Fibroblast of lung (primary cell): Measurements from ENCODE around the gene IDUA. TPM values are rescaled to one million over a fixed set of nuclear protein-coding genes. Genes with fewer than 3 reads are reported as not detected.

Experiments used
- DNase-seq, 2 donors: peaks; one replicate each; pipeline versions ENCODE4 v3.0.0 to v3.0.0-alpha.2; 2010; ENCODE audit warnings: low read depth in 2 of 2
- H2AFZ ChIP-seq: 2 replicates; pipeline ENCODE4 v1.5.1; 2012; ENCODE audit warnings: low read length, control low read depth, inconsistent platforms
- H3K27ac ChIP-seq: 2 replicates; pipeline ENCODE4 v1.5.1; 2011; ENCODE audit warnings: low read length, control low read depth; ENCODE audit not compliant: insufficient read depth
- H3K27me3 ChIP-seq: 2 replicates; pipeline ENCODE4 v1.5.1; 2011; ENCODE audit warnings: mild to moderate bottlenecking, low read length; ENCODE audit not compliant: control insufficient read depth, insufficient read depth
- H3K36me3 ChIP-seq: 2 replicates; pipeline ENCODE4 v1.5.1; 2011; ENCODE audit warnings: low read length; ENCODE audit not compliant: control insufficient read depth, insufficient read depth
- H3K4me1 ChIP-seq: 2 replicates; pipeline ENCODE4 v1.5.1; 2011; ENCODE audit warnings: low read length; ENCODE audit not compliant: control insufficient read depth, insufficient read depth; ENCODE audit errors: extremely low read depth
- H3K4me2 ChIP-seq: 2 replicates; pipeline ENCODE4 v1.5.1; 2011; ENCODE audit warnings: low read length, control low read depth; ENCODE audit not compliant: insufficient read depth; ENCODE audit errors: extremely low read depth
- H3K4me3 ChIP-seq, 4 experiments: fragments of 200-600 bp in 1 of 4; sonication (generic) in 1 of 4; replicated peaks in 1 of 4; 2 replicates each; pipeline ENCODE4 v1.5.1; 2011 to 2016; ENCODE audit warnings: low read length in 4 of 4, low read depth in 3 of 4, mild to moderate bottlenecking in 3 of 4, control low read depth in 2 of 4, inconsistent platforms in 1 of 4, mixed read lengths in 1 of 4; ENCODE audit not compliant: insufficient read depth in 1 of 4; ENCODE audit errors: control extremely low read depth in 1 of 4
- H3K79me2 ChIP-seq: 2 replicates; pipeline ENCODE4 v1.5.1; 2012; ENCODE audit warnings: mild to moderate bottlenecking, low read length, inconsistent platforms; ENCODE audit not compliant: control insufficient read depth, insufficient read depth
- H3K9ac ChIP-seq: 2 replicates; pipeline ENCODE4 v1.5.1; 2011; ENCODE audit warnings: mild to moderate bottlenecking, low read length, control low read depth; ENCODE audit not compliant: insufficient read depth
- H3K9me3 ChIP-seq: 2 replicates; pipeline ENCODE4 v1.5.1; 2012; ENCODE audit warnings: low read depth, low read length; ENCODE audit not compliant: control insufficient read depth, insufficient read depth
- H4K20me1 ChIP-seq: 2 replicates; pipeline ENCODE4 v1.5.1; 2011; ENCODE audit warnings: low read length; ENCODE audit not compliant: control insufficient read depth, insufficient read depth; ENCODE audit errors: extremely low read depth
- EZH2 ChIP-seq: IDR thresholded peaks from 2 replicates; pipeline ENCODE4 v1.5.1; 2012; ENCODE audit warnings: low read length, control low read depth, mild to moderate bottlenecking; ENCODE audit errors: missing control alignments
- polyA plus RNA-seq, 2 donors: library from polyadenylated mRNA; depleted of rRNA in 1 of 2; stranded (reverse) in 1 of 2; unstranded in 1 of 2; fragments of >200 nt; gene quantifications; 2 replicates each; pipeline ENCODE4 v1.2.1, GENCODE V29; 2011 to 2012; ENCODE audit warnings: missing spikeins in 1 of 2
- total RNA-seq: library from RNA; depleted of rRNA; stranded (reverse); fragments of >200 nt; gene quantifications from 2 replicates; pipeline ENCODE4 v1.2.1, GENCODE V29; 2014
- TF ChIP-seq, protein P1 (sequence below), 2 donors: IDR thresholded peaks in 1 of 2; conservative IDR thresholded peaks in 1 of 2; 1 replicate in 1 of 2; 2 replicates in 1 of 2; pipeline ENCODE4 v1.5.1; 2011 to 2012; ENCODE audit warnings: low read length in 2 of 2, control low read depth in 1 of 2, inconsistent platforms in 1 of 2, low read depth in 1 of 2, mild to moderate bottlenecking in 1 of 2

IDUA gene
- total and polyA plus RNA-seq, 2 donors (not counting 1 experiment from before 2014, with no cell fraction given), result 3.1 to 11.1 TPM

- Histone ChIP-seq H3K9me3 (no peaks in the 10 kb centered on the region), H3K79me2 (no peaks in the 10 kb centered on the region), H2AFZ (no peak overlapping the region), H3K27ac (peak overlapping the region; percentile 85), H4K20me1 (no peaks in the 10 kb centered on the region), H3K4me2 (peak overlapping the region; percentile 76), H3K4me3 (peak overlapping the region in 1 of 4 experiments; percentile 20), H3K36me3 (no peaks in the 10 kb centered on the region), H3K9ac (peak overlapping the region; percentile 67), H3K27me3 (no peaks in the 10 kb centered on the region), H3K4me1 (peaks cover 22% of the 10 kb centered on the region)
- TF ChIP-seq EZH2, result no peak
- TF ChIP-seq, protein P1, sequence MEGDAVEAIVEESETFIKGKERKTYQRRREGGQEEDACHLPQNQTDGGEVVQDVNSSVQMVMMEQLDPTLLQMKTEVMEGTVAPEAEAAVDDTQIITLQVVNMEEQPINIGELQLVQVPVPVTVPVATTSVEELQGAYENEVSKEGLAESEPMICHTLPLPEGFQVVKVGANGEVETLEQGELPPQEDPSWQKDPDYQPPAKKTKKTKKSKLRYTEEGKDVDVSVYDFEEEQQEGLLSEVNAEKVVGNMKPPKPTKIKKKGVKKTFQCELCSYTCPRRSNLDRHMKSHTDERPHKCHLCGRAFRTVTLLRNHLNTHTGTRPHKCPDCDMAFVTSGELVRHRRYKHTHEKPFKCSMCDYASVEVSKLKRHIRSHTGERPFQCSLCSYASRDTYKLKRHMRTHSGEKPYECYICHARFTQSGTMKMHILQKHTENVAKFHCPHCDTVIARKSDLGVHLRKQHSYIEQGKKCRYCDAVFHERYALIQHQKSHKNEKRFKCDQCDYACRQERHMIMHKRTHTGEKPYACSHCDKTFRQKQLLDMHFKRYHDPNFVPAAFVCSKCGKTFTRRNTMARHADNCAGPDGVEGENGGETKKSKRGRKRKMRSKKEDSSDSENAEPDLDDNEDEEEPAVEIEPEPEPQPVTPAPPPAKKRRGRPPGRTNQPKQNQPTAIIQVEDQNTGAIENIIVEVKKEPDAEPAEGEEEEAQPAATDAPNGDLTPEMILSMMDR (conservative IDR thresholded peaks at IDR 0.05 in 1 of 2, IDR thresholded peaks at IDR 0.05 in 1 of 2; ENCODE audit: low read depth in 1 of 2, low read length in 2 of 2), result no peak
- DNase-seq, result peak; percentile 99
These were observed 57.0 kb downstream of the IDUA start for GRCh38 chr4:1043651-1044468.

DNA sequence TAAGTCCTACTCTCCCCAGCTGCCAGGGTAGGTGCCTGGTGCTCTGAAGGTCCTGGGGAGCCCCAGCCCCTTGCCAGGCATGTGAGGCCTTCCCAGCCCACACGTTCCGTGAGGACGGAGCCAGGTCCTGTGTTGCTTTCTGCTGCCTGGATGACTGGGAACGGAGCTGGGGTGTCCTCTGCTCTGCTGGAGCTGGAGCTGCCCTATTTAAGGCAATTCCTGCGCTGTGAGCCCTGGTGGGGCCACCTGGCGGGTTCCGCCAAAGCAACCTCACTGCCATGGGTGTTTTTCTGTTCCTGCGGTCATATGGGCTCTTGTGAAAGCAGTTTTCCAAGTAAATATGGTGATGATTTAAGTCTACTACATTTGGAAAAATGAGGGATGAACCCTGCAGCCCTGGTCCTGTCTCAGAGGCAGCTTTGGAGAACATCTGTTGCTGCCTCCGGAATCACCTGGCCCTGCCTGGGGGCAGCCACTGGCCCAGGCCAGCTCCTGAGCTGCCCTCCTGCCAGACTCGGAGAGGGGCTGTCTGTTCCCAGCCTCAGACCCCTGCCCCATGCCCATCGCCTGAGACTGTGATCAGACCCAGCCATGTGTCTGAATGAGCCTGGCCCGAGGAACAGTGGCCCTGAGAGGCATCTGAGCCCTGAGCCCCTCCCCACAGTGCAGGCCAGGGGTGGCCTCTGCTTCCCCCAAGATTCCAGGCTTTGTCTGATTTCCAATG is 57.8 kb downstream of the IDUA start:
- Histone ChIP-seq H3K27ac (peak overlapping the region; percentile 85), H3K4me1 (peaks cover 22% of the 10 kb centered on the region), H3K4me3 (no peak overlapping the region), H3K4me2 (peak overlapping the region; percentile 63), H4K20me1 (no peaks in the 10 kb centered on the region), H3K79me2 (no peaks in the 10 kb centered on the region), H3K9me3 (no peaks in the 10 kb centered on the region), H2AFZ (no peak overlapping the region), H3K36me3 (no peaks in the 10 kb centered on the region), H3K27me3 (no peaks in the 10 kb centered on the region), H3K9ac (peak overlapping the region; percentile 67)
- no peak for DNase-seq
- no peak for TF ChIP-seq EZH2
- TF ChIP-seq, protein P1 (conservative IDR thresholded peaks at IDR 0.05 in 1 of 2, IDR thresholded peaks at IDR 0.05 in 1 of 2; ENCODE audit: low read depth in 1 of 2, low read length in 2 of 2), result no peak

DNA sequence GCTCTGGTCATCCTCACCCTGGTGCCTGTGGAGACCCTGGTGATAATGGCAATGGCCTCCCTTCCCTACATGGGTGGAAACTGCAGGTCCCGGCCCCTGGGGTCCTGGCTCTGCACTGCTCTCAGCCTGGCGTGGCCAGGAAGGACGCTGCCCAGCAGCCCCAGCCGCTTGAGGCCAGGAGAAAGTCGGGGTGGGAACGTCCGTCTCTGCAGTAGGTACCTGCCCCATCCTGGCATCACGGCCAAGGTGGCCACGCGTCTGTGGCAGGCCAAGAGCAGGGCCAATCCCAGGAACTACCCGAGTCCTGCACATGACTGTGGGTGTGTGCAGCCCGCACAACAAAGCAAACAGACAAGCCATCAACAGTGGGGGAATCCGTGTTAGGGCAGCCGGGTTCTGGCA is 58.4 kb downstream of the IDUA start:
- no peaks in the 10 kb centered on the region for H3K36me3 ChIP-seq
- H3K4me1 ChIP-seq, result peaks cover 22% of the 10 kb centered on the region
- H3K27ac ChIP-seq, result no peak overlapping the region
- H2AFZ ChIP-seq, result no peak overlapping the region
- no peak overlapping the region for H3K4me3 ChIP-seq
- TF ChIP-seq EZH2, result no peak
- TF ChIP-seq, protein P1 (conservative IDR thresholded peaks at IDR 0.05 in 1 of 2, IDR thresholded peaks at IDR 0.05 in 1 of 2; ENCODE audit: low read depth in 1 of 2, low read length in 2 of 2), result no peak
- no peaks in the 10 kb centered on the region for H3K9me3 ChIP-seq
- no peaks in the 10 kb centered on the region for H3K79me2 ChIP-seq
- H4K20me1 ChIP-seq, result no peaks in the 10 kb centered on the region
- H3K4me2 ChIP-seq, result no peak overlapping the region
- no peaks in the 10 kb centered on the region for H3K27me3 ChIP-seq
- no peak for DNase-seq
- no peak overlapping the region for H3K9ac ChIP-seq
